Stimulated activated CD4-positive, alpha-beta T cell treated with anti-CD3 and anti-CD28 coated beads, Interleukin-1b, Interleukin-23, amount 100 ng/mL, for 48 hours (primary cell): ENCODE measurements around the gene EXD3.

Experiments used
- DNase-seq: peaks from one replicate; pipeline ENCODE4 v3.0.0-alpha.2; 2020

Gene EXD3

GRCh38 chr9:137446851-137447471 is 24.0 kb upstream of the EXD3 start:
- no peak for DNase-seq

GRCh38 chr9:137445930-137446431 is 23.0 kb upstream of the EXD3 start:
- no peak for DNase-seq

- DNase-seq, result peak; percentile 83
Observed at GRCh38 chr9:137445275-137445807, 22.4 kb upstream of the EXD3 start.

GRCh38 chr9:137444106-137444790 is 21.3 kb upstream of the EXD3 start:
- DNase-seq, result no peak

- no peak for DNase-seq
Observed at GRCh38 chr9:137441935-137442321, 19.0 kb upstream of the EXD3 start.

- no peak for DNase-seq
Observed at GRCh38 chr9:137441289-137441934, 18.4 kb upstream of the EXD3 start, which contains the start of gene ENTPD8. ENTPD8 (minus strand) TSS chr9:137441357; CDS start chr9:137438285, 3,072 bp downstream.

GRCh38 chr9:137439158-137439714 is 16.3 kb upstream of the EXD3 start:
- no peak for DNase-seq

- no peak for DNase-seq
Observed at GRCh38 chr9:137438591-137439157, 15.7 kb upstream of the EXD3 start.

- DNase-seq, result no peak
Observed at GRCh38 chr9:137437691-137438590, 15.0 kb upstream of the EXD3 start.

GRCh38 chr9:137436761-137437600 is 14.0 kb upstream of the EXD3 start:
- no peak for DNase-seq

- DNase-seq, result no peak
Observed at GRCh38 chr9:137435980-137436760, 13.2 kb upstream of the EXD3 start.

- DNase-seq, result no peak
Observed at GRCh38 chr9:137435381-137435891, 12.5 kb upstream of the EXD3 start.

GRCh38 chr9:137434498-137435380 is 11.8 kb upstream of the EXD3 start:
- no peak for DNase-seq

- no peak for DNase-seq
Observed at GRCh38 chr9:137433916-137434431, 11.0 kb upstream of the EXD3 start.

GRCh38 chr9:137433349-137433915 is 10.5 kb upstream of the EXD3 start:
- DNase-seq, result no peak

- DNase-seq, result no peak
Observed at GRCh38 chr9:137432687-137433348, 9.9 kb upstream of the EXD3 start.

GRCh38 chr9:137431416-137431931 is 8.5 kb upstream of the EXD3 start:
- DNase-seq, result no peak
